Epithelial cell of proximal tubule (primary cell): Measurements from ENCODE around the gene GH2. TPM values are rescaled to one million over a fixed set of nuclear protein-coding genes. Genes with fewer than 3 reads are reported as not detected.
"Not testable (repeated sequence)": the region's sequence is repeated elsewhere in the genome, so short reads cannot be mapped to it uniquely, and the experiment has no call there.

Source experiments
- DNase-seq: peaks from one replicate; pipeline ENCODE4 v3.0.0-alpha.2; 2011; ENCODE audit warnings: low read depth
- H3K4me3 ChIP-seq: 2 replicates; pipeline ENCODE4 v1.5.1; 2011; ENCODE audit warnings: low read depth, mild to moderate bottlenecking, low read length
- total RNA-seq: library from RNA; depleted of rRNA; stranded (reverse); fragments of >200 nt; gene quantifications from 2 replicates; pipeline ENCODE4 v1.2.3, GENCODE V29; 2015
- TF ChIP-seq, protein P1 (sequence below): conservative IDR thresholded peaks from 2 replicates; pipeline ENCODE4 v1.5.1; 2012; ENCODE audit warnings: low read depth, mild to moderate bottlenecking, low read length

Gene GH2
- total RNA-seq, 1 donor from 2014 or later: not detected

GRCh38 chr17:63926164-63926563 lies 44.4 kb upstream of the GH2 start:
- no peak overlapping the region for H3K4me3 ChIP-seq
- no peak for DNase-seq
- TF ChIP-seq, protein P1, sequence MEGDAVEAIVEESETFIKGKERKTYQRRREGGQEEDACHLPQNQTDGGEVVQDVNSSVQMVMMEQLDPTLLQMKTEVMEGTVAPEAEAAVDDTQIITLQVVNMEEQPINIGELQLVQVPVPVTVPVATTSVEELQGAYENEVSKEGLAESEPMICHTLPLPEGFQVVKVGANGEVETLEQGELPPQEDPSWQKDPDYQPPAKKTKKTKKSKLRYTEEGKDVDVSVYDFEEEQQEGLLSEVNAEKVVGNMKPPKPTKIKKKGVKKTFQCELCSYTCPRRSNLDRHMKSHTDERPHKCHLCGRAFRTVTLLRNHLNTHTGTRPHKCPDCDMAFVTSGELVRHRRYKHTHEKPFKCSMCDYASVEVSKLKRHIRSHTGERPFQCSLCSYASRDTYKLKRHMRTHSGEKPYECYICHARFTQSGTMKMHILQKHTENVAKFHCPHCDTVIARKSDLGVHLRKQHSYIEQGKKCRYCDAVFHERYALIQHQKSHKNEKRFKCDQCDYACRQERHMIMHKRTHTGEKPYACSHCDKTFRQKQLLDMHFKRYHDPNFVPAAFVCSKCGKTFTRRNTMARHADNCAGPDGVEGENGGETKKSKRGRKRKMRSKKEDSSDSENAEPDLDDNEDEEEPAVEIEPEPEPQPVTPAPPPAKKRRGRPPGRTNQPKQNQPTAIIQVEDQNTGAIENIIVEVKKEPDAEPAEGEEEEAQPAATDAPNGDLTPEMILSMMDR: no peak

GRCh38 chr17:63925615-63926014 lies 43.9 kb upstream of the GH2 start:
- TF ChIP-seq, protein P1: no peak
- DNase-seq: no peak
- no peak overlapping the region for H3K4me3 ChIP-seq

DNA sequence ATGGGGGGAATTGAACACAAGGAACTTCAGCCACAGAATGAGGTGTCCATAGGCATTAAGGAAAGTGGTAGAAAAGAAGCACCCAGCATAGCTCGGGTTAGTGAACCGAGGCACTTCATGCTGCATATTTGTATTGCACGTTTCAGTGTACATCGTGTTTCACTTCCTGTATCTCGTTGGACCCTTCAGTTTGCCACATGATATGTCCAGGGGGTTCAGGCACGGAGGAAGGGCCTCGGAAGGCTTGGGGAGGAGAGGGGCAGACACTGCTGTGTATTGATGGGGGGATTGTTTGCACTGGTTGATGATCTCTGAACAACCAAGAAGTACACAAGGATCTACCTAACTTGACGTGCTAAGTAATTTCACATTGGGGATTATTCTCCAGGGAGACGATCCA lies 40.7 kb upstream of the GH2 start:
- not testable (repeated sequence) for DNase-seq, H3K4me3 ChIP-seq

DNA sequence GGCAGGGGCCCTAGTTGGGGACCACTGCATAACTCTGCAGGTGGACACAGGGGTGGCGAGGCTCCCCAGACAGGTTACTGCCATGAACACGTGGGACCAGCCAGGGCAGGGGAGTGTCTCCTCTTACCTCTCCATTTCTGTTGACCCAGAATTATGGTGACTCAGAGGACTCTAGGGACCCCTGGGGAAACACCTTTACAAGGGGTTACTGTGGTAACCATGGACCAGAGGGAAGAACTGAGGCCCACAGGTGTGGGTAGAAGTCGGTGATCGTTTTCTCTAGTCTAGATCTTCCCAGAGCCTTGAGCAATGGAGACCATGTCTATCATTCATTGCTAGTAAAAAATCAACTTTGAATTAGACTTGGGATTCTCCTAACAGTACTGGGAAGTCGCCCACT lies 39.0 kb upstream of the GH2 start:
- H3K4me3 ChIP-seq, DNase-seq: not testable (repeated sequence)

GRCh38 chr17:63920050-63920449 lies 38.3 kb upstream of the GH2 start:
- DNase-seq, H3K4me3 ChIP-seq: not testable (repeated sequence)

DNA sequence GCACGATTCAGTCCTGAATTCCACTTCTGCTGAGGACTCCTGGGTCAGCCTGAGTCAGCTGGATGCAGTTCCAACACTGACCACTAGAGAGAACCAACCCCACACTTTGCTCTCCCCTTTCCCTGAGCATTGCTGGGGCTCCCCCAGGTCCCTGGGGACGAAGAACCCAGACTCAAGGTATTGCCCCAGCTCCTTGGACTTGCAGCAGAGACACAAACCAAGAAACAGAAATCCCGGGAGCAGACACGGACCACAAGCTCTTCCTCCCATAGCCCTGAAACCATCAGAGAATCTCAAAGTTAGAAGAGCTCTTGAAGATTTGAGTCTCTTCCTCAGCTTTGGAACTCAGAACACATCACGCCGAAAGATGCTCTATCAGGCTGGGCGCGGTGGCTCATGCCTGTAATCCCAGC lies 37.6 kb upstream of the GH2 start:
- TF ChIP-seq, protein P1: peak; percentile 92
- no peak overlapping the region for H3K4me3 ChIP-seq
- no peak for DNase-seq

GRCh38 chr17:63918789-63919305 lies 37.1 kb upstream of the GH2 start, which contains the start of gene GH1:
Gene GH1, minus strand, starts transcription at chr17:63918839. Its CDS starts 63 bp downstream, at chr17:63918776.
- DNase-seq, H3K4me3 ChIP-seq: not testable (repeated sequence)

- TF ChIP-seq, protein P1: peak; percentile 21
- DNase-seq: no peak
- H3K4me3 ChIP-seq: no peak overlapping the region
Observed at GRCh38 chr17:63918305-63918704, 36.6 kb upstream of the GH2 start.

GRCh38 chr17:63917646-63918045 lies 35.9 kb upstream of the GH2 start:
- no peak for DNase-seq
- H3K4me3 ChIP-seq: no peak overlapping the region

DNA sequence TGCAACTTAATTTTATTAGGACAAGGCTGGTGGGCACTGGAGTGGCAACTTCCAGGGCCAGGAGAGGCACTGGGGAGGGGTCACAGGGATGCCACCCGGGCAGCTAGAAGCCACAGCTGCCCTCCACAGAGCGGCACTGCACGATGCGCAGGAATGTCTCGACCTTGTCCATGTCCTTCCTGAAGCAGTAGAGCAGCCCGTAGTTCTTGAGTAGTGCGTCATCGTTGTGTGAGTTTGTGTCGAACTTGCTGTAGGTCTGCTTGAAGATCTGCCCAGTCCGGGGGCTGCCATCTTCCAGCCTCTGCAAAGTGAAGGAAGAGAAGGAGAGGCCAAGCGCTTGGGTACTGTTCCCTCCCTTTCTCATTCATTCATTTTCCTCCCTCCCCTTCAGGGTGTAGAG lies 35.5 kb upstream of the GH2 start:
- H3K4me3 ChIP-seq, DNase-seq: not testable (repeated sequence)

More at GRCh38 chr17:63917646-63918045, 35.9 kb upstream of the GH2 start:
- TF ChIP-seq, protein P1: no peak
